ENCODE results near the gene CHKA.

DNA sequence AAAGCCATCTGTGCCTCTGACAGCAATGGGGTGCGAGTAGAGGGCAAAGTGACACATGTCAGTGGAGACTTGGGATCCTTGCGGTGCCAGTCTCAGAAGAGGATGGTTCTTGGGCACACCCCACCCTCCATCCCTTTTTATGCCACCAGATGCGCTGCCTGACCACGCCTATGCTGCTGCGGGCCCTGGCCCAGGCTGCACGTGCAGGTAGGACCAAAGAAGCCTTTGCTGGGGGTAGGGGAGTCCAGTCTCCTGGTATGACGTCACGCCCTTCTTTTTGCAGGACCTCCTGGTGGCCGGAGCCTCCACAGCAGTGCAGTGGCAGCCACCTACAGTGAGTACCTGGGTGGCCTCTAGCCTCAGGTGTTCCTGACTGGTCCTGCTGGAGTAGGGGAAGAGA is 89.2 kb downstream of the CHKA start:
- TF ChIP-seq TAF1 (IDR thresholded peaks at IDR 0.05; ENCODE audit: borderline replicate concordance, insufficient read depth, low read length) (no peak), FOXP2 (optimal IDR thresholded peaks at IDR 0.05; ENCODE audit: borderline replicate concordance, extremely low read depth, extremely low read length, insufficient read depth) (no peak)
